Keratinocyte (primary cell): ENCODE measurements around the gene B3GAT1. TPM values are rescaled to one million over a fixed set of nuclear protein-coding genes. Genes with fewer than 3 reads are reported as not detected.

Experiments
- DNase-seq: peaks from one replicate; pipeline ENCODE4 v3.0.0-alpha.2; 2011; ENCODE audit warnings: low read depth, missing footprints, low spot score
- FAIRE-seq: peaks from 2 replicates; lab custom pipeline; 2011; peaks lifted over from hg19 to GRCh38; lab: Jason Lieb, UNC
- H2AFZ ChIP-seq: 2 replicates; pipeline ENCODE4 v1.6.0; 2012; ENCODE audit warnings: low read length, control low read depth, inconsistent platforms; ENCODE audit not compliant: control insufficient read depth
- H3K27ac ChIP-seq: 2 replicates; pipeline ENCODE4 v1.5.1; 2011; ENCODE audit warnings: low read length; ENCODE audit not compliant: control insufficient read depth, insufficient read depth
- H3K27me3 ChIP-seq: 3 replicates; pipeline ENCODE4 v1.6.0; 2011; ENCODE audit warnings: low read length; ENCODE audit not compliant: control insufficient read depth, insufficient read depth; ENCODE audit errors: extremely low read depth
- H3K36me3 ChIP-seq, 2 experiments: 2 replicates in 1 of 2; 3 replicates in 1 of 2; pipeline ENCODE4 v1.5.1; 2011; ENCODE audit warnings: low read length in 2 of 2, mild to moderate bottlenecking in 1 of 2; ENCODE audit not compliant: control insufficient read depth in 2 of 2, insufficient read depth in 2 of 2; ENCODE audit errors: extremely low read depth in 1 of 2
- H3K4me1 ChIP-seq: 3 replicates; pipeline ENCODE4 v1.5.1; 2011; ENCODE audit warnings: low read length; ENCODE audit not compliant: control insufficient read depth, insufficient read depth; ENCODE audit errors: extremely low read depth
- H3K4me2 ChIP-seq: 3 replicates; pipeline ENCODE4 v1.6.0; 2011; ENCODE audit warnings: low read depth, low read length; ENCODE audit not compliant: control insufficient read depth, insufficient read depth; ENCODE audit errors: extremely low read depth
- H3K4me3 ChIP-seq, 3 experiments: fragments of 200-600 bp in 1 of 3; sonication (generic) in 1 of 3; 2 replicates in 2 of 3; 3 replicates in 1 of 3; pipeline ENCODE4 v1.5.1; 2011 to 2016; ENCODE audit warnings: low read length in 3 of 3, mild to moderate bottlenecking in 3 of 3, control low read depth in 2 of 3, inconsistent platforms in 1 of 3, low read depth in 1 of 3, mixed read lengths in 1 of 3, mixed run types in 1 of 3, moderate library complexity in 1 of 3; ENCODE audit not compliant: control insufficient read depth in 2 of 3, insufficient read depth in 2 of 3; ENCODE audit errors: extremely low read depth in 1 of 3
- H3K79me2 ChIP-seq: 2 replicates; pipeline ENCODE4 v1.6.0; 2012; ENCODE audit warnings: low read length; ENCODE audit not compliant: control insufficient read depth, insufficient read depth
- H3K9ac ChIP-seq: 3 replicates; pipeline ENCODE4 v1.6.0; 2011; ENCODE audit warnings: low read length; ENCODE audit not compliant: control insufficient read depth, insufficient read depth; ENCODE audit errors: extremely low read depth
- H3K9me1 ChIP-seq: 3 replicates; pipeline ENCODE4 v1.6.0; 2011; ENCODE audit warnings: low read length; ENCODE audit not compliant: control insufficient read depth, insufficient read depth; ENCODE audit errors: extremely low read depth
- H3K9me3 ChIP-seq: 2 replicates; pipeline ENCODE4 v1.5.1; 2012; ENCODE audit warnings: low read depth, low read length; ENCODE audit not compliant: control insufficient read depth
- H4K20me1 ChIP-seq: 3 replicates; pipeline ENCODE4 v1.6.0; 2011; ENCODE audit warnings: low read length; ENCODE audit not compliant: control insufficient read depth, insufficient read depth; ENCODE audit errors: extremely low read depth
- EZH2 ChIP-seq: IDR thresholded peaks from one replicate; pipeline ENCODE4 v1.6.1; 2012; ENCODE audit warnings: inconsistent platforms, mild to moderate bottlenecking, low read length, moderate library complexity
- dilution Hi-C: fragments of 300-500 bp; cut with MboI; formaldehyde crosslinking; loops from one replicate; pipeline ENCODE4 v1.7.0; 2020; ENCODE audit warnings: low sequenced_read_pairs; ENCODE audit not compliant: extremely low pct_ligation_motif_present
- polyA plus RNA-seq, 5 experiments: library from polyadenylated mRNA; depleted of rRNA in 3 of 5; stranded (reverse) in 3 of 5; stranded (forward) in 1 of 5; unstranded in 1 of 5; fragments of >200 nt; gene quantifications; 1 replicate in 1 of 5; 2 replicates in 3 of 5; 3 replicates in 1 of 5; pipeline versions ENCODE4 v1.2.1 to v1.2.3, GENCODE V29; 2011 to 2012; ENCODE audit warnings: missing spikeins in 2 of 5, low read depth in 1 of 5, low replicate concordance in 1 of 5
- TF ChIP-seq, protein P1 (sequence below), 3 experiments: IDR thresholded peaks in 1 of 3; conservative IDR thresholded peaks in 1 of 3; optimal IDR thresholded peaks in 1 of 3; 2 replicates in 2 of 3; 3 replicates in 1 of 3; pipeline versions ENCODE3 to v1.5.1; 2011; ENCODE audit warnings: low read length in 3 of 3, mild to moderate bottlenecking in 3 of 3, moderate library complexity in 2 of 3, control low read depth in 1 of 3, inconsistent platforms in 1 of 3; ENCODE audit not compliant: insufficient read depth in 2 of 3; ENCODE audit errors: extremely low read depth in 1 of 3

B3GAT1 gene
- polyA plus RNA-seq, 1 donor (not counting 4 experiments of a cell fraction or from before 2014, with no cell fraction given): 0.04 TPM

DNA sequence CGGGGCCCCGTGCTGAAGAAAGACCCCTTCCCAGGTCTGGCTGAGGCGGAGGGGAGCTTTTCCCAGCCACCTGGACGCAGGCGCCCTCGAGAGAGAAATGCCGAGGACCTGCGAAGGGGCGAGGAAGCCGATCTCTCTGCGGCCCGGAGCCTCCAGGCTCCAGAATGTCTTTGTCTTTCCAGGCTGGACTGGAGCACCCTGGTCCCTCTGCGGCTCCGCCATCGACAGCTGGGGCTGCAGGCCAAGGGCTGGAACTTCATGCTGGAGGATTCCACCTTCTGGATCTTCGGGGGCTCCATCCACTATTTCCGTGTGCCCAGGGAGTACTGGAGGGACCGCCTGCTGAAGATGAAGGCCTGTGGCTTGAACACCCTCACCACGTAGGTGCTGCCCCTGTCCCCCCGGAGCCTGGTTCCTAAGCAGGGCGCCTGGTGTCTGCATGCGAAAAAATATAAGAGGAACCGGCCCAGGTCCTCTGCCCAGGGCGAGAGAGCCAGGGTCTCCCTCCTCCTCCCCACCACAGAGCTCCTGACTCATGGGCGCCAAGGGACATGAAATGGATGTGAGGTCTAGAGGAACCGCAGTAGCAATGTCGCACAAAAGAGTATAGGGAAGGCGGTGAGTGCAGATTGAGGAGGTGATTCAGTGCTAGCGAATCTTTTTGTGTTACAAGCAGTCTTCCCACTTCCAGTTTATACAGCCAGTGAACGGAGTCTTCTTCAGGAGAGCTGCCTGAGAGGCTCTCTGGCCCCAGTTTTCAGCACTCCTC lies 69.3 kb downstream of the B3GAT1 start:
- Histone ChIP-seq H3K9ac (no peak overlapping the region), H3K79me2 (no peaks in the 10 kb centered on the region), H3K27ac (no peak overlapping the region), H2AFZ (no peak overlapping the region), H3K4me1 (peaks cover 8% of the 10 kb centered on the region), H4K20me1 (no peaks in the 10 kb centered on the region), H3K4me3 (no peak overlapping the region), H3K27me3 (no peaks in the 10 kb centered on the region), H3K9me3 (no peaks in the 10 kb centered on the region), H3K9me1 (no peaks in the 10 kb centered on the region), H3K4me2 (no peak overlapping the region), H3K36me3 (no peaks in the 10 kb centered on the region)
- FAIRE-seq (no peak), DNase-seq (no peak)
- dilution Hi-C loops: no loop called here
- TF ChIP-seq EZH2: no peak
- TF ChIP-seq, protein P1, sequence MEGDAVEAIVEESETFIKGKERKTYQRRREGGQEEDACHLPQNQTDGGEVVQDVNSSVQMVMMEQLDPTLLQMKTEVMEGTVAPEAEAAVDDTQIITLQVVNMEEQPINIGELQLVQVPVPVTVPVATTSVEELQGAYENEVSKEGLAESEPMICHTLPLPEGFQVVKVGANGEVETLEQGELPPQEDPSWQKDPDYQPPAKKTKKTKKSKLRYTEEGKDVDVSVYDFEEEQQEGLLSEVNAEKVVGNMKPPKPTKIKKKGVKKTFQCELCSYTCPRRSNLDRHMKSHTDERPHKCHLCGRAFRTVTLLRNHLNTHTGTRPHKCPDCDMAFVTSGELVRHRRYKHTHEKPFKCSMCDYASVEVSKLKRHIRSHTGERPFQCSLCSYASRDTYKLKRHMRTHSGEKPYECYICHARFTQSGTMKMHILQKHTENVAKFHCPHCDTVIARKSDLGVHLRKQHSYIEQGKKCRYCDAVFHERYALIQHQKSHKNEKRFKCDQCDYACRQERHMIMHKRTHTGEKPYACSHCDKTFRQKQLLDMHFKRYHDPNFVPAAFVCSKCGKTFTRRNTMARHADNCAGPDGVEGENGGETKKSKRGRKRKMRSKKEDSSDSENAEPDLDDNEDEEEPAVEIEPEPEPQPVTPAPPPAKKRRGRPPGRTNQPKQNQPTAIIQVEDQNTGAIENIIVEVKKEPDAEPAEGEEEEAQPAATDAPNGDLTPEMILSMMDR (optimal IDR thresholded peaks at IDR 0.05 in 1 of 3, IDR thresholded peaks at IDR 0.05 in 1 of 3, conservative IDR thresholded peaks at IDR 0.05 in 1 of 3; ENCODE audit: extremely low read depth in 1 of 3, insufficient read depth in 2 of 3, low read length in 3 of 3): no peak

DNA sequence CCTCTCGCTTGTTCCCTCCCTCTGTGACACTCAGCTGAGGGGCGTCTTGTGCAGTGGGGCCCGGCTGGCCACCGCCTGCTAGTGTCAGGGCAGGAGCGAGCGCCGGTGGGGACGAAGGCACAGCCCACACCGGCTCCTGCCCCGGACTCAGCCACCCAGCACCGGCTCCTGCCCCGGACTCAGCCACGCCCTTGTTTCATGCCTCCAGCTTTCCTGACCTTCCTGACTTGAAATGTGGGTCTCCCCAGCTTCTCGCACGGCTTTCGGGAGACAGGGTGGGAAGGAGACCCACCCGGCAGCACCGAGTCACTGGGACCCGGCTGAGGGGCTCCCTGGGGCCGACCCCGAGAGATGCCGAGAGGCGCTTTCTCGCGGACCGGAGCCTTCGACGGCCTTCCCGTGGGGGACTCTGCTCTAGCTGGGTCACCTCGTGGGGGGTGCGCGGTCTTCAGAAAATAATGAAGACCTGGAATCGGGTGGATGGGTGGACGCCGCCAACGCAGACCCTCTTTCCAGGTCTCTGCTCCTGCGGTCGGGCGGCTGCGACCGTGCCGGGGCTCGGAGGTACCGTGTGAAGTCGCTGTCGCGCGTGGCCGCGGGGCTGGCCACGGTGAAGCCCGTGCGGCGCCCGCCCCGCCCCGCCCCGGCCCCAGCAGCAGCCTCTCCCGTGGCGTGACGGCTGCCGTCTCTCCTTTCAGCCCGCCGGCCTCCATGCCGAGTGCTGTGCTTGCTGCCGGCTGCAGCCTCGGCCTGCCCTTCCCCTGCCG lies 70.1 kb downstream of the B3GAT1 start:
- TF ChIP-seq, protein P1 (optimal IDR thresholded peaks at IDR 0.05 in 1 of 3, IDR thresholded peaks at IDR 0.05 in 1 of 3, conservative IDR thresholded peaks at IDR 0.05 in 1 of 3; ENCODE audit: extremely low read depth in 1 of 3, insufficient read depth in 2 of 3, low read length in 3 of 3): no peak
- TF ChIP-seq EZH2: no peak
- FAIRE-seq (no peak), DNase-seq (no peak)
- Histone ChIP-seq H3K9me1 (no peaks in the 10 kb centered on the region), H3K9me3 (no peaks in the 10 kb centered on the region), H4K20me1 (no peaks in the 10 kb centered on the region), H3K27me3 (no peaks in the 10 kb centered on the region), H3K4me3 (no peak overlapping the region), H3K4me1 (peaks cover 8% of the 10 kb centered on the region), H2AFZ (no peak overlapping the region), H3K79me2 (no peaks in the 10 kb centered on the region), H3K36me3 (no peaks in the 10 kb centered on the region), H3K27ac (no peak overlapping the region), H3K4me2 (no peak overlapping the region), H3K9ac (no peak overlapping the region)
- dilution Hi-C loops: no loop called here
